GM19467 (cell line): Measurements from ENCODE around the gene CATSPER1.
"Not testable (repeated sequence)": the region's sequence is repeated elsewhere in the genome, so short reads cannot be mapped to it uniquely, and the experiment has no call there.

Experiments used
- ATAC-seq: cut with Tn5 transposase; IDR thresholded peaks from one replicate; pipeline ENCODE4 v1.9.1; 2021; ENCODE audit warnings: mild to moderate bottlenecking, moderate library complexity; ENCODE audit not compliant: unreplicated experiment

The CATSPER1 gene

GRCh38 chr11:66020618-66021357, 5.5 kb downstream of the CATSPER1 start:
- no peak for ATAC-seq

DNA sequence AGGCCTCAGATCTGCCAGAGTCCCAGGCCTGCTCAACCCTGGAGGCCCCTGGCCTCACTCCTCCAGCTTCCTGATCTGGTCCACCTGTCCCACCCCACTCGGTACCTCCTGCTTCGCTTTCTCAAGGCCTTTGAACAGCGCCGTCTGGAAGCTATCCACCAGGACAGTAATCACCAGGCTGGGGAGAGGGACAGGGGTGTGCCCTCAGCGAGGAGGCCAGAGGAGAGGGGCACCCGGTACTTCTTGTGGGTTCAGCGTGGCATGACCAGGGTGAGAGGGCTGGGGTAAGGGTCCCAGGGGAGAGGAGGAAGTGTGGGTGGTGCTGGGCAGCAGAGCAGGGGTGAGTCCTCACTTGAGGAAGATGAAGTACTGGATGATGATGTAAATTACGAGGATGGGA, 6.1 kb downstream of the CATSPER1 start:
- no peak for ATAC-seq

GRCh38 chr11:66017321-66017720, 9.0 kb downstream of the CATSPER1 start:
- no peak for ATAC-seq

- no peak for ATAC-seq
Observed at GRCh38 chr11:66016793-66017177, 9.5 kb downstream of the CATSPER1 start.

GRCh38 chr11:66015936-66016792, 10.1 kb downstream of the CATSPER1 start:
- no peak for ATAC-seq

DNA sequence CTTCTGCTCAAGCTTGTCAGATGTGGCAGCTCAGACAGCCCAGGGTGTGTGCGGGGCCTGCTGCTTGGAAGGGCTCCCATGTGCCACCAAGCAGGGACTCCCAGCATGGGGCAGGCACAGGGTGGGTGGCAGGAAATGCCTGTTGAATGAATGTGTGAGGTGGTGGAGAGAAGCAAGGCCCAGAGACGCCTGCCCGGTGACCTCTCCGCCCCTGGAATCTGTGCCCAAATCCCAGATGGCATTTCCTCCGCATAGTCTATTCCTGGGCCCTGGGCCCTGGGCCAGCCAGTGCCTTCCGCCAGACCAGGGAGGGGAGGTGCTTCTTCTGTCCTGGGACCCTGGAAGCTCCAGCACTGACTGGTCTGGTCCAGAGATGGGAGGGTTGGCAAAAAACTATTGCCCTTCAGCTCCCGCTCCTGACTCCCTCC, 10.8 kb downstream of the CATSPER1 start:
- ATAC-seq, result no peak

DNA sequence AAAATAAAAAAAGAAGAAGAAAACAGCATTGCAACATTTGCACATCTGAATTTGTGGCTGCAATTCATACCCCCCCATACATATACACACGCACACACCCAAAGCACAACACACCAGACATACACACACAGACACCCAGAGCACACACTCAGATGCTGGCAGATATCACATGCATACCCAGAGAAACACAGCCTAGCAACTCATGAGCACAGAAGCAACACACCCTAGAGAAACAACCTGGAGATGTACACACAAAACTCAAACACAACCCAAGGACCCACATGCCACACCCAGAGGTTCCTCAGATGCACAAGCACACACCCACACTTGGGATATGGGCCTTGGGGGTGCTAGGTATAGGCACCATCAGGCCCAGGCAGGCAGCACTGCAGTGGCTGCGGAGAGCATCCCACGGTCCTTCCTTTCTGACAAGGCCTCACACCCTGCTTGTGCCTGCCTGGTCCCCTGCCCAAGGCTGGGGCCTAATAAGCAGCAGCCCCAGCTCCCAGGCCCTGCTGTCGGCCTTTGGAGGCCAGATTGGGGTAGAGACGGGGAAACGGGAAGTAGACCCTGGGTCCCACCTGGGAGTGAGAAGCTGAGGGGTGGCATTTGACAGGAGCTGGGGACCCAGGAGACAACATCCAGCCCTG, 11.3 kb downstream of the CATSPER1 start:
- ATAC-seq, result no peak

DNA sequence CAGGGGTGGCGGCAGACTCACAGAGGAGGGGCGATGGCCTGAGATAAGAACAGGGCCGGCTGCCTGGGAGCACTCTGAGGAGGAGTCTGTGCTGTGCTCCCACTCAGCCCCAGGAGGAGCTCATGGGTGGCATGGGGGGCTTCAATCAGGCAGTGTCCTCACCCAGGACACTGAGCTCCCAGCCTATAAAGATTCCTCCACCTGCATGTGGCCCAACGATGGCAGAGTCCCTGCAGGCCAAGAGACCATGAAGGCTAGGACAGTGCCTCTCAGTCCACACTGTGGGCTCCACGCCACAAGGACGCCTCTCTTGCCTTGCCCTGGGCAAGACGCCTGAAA, 12.5 kb downstream of the CATSPER1 start:
- ATAC-seq, result no peak

DNA sequence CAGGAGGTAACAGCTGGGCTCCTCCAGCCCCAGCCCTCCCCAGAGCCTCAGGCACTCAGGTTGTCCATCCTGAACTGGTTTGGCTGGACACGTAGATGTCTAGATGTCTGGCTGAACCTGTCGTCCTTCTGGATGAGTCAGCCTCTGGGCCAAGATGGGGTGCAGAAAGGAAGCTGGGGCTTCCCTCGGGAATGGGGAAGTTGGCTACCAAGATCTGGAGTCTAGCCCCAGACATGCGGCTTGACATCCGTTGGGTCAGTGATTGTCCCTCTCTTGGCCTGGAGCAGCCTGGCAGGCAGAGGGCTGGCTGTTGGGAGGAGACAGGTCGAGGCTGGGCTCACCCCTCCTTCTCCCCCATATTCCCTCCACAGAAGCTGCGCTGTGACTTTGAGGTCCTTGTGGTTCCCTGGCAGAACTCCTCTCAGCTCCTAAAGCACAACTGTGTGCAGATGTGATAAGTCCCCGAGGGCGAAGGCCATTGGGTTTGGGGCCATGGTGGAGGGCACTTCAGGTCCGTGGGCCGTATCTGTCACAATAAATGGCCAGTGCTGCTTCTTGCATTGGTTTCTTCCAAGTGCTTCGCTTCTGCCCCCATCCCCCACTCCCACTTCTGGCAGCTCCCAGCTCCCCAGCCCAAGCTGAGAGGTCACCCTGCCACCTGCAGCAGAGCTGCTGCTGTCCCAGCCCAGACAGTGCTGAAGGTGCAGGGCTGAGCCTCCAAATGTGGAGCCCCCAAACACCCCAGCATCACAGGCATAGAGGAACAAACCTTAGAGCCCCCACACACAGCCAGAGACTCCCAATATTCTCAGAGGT, 13.1 kb downstream of the CATSPER1 start:
- ATAC-seq, result no peak

DNA sequence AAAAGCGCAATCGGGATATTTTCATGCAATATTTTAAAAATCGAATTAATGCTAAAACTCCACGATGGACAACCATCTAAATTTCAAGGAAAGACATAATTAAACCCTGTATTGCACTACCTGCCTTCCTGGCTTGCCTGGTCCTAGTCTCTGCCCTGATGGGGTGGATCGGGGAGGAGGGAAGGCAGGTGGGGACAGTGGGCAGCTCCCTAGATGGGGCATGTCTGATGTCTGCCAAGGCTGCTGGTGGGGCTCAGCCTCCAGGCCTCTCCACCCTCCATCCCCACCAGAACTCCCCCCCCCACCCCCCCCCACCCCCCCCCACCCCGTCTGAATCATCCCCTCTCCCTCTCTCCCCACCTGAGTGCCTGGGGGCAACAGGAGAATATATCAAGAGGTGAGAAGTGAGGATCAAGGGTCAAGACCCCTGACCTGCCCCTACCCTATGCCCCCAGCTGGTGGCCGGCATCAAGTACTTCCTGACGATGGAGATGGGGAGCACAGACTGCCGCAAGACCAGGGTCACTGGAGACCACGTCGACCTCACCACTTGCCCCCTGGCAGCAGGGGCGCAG, 13.8 kb downstream of the CATSPER1 start:
- ATAC-seq, result no peak

GRCh38 chr11:66011785-66012303, 14.4 kb downstream of the CATSPER1 start, which contains the start of gene CST6:
TSS of gene CST6 (plus strand) at chr11:66012008. CDS start at chr11:66012045, 37 bp downstream.
- no peak for ATAC-seq

GRCh38 chr11:66011239-66011784, 15.0 kb downstream of the CATSPER1 start:
- no peak for ATAC-seq

DNA sequence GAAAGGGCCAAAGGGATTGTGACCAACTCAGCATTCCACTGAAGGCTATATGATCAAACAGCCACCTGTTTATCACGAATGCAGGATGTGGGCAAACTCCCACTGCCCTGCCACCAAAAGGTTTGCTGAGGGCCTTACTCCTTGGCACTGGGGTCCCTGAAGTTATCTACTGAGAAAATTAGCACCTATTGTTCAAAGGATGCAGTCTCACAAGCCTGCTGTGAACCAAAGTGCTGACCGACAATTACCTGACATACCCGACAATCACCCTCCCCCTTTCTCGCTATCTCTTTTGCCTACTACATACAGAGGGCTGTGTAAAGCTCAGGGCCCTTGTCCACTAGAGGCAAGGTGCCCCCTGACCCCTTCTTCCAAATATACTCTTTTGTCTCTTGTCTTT, 16.2 kb downstream of the CATSPER1 start:
- ATAC-seq, result not testable (repeated sequence)

GRCh38 chr11:66008468-66009101, 17.7 kb downstream of the CATSPER1 start:
- no peak for ATAC-seq

GRCh38 chr11:66008095-66008467, 18.2 kb downstream of the CATSPER1 start:
- ATAC-seq, result no peak

- ATAC-seq, result no peak
Observed at GRCh38 chr11:66007201-66007634, 19.1 kb downstream of the CATSPER1 start.

DNA sequence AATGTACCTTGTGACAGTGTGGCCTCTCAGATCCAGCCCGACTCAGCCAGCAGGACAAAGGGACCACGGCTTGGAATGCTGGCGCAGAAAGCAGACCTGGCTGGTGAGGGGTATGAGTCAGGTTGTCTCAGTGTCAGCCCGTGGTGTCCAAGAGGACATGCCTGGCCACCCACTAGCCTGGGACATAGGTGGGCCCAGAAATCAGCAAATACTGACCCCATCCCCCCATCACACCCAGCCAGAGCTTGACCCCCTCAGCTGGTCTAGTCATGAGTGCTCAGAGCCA, 19.4 kb downstream of the CATSPER1 start:
- ATAC-seq, result no peak

GRCh38 chr11:66006134-66006890, 20.0 kb downstream of the CATSPER1 start:
- no peak for ATAC-seq

DNA sequence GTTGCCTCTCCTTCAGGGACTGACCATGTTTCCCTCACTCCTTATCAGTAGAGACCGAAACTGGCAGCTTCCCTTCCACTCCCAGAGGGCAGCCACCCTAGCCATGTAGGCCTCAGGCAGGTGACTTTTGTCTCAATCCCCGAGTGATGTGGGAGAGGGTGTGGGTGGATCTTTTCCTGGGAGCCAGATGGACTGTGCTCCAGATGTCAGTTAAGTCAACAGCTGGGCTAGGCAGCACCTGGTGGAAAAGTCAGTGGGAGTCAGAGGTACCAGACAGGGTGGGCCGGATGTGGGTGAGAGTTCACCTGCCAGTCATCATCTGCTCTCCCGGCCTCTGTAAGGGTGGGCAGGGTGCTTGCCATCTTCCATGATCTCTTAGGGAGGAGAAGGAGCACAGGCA, 22.1 kb downstream of the CATSPER1 start:
- ATAC-seq, result no peak
